ENCODE results near the gene SRRM5. TPM values are rescaled to one million over a fixed set of nuclear protein-coding genes. Genes with fewer than 3 reads are reported as not detected.

SRRM5 gene
- total and polyA plus RNA-seq, 4 donors = 0.22 to 0.49 (median 0.31) TPM; not detected in 1

DNA sequence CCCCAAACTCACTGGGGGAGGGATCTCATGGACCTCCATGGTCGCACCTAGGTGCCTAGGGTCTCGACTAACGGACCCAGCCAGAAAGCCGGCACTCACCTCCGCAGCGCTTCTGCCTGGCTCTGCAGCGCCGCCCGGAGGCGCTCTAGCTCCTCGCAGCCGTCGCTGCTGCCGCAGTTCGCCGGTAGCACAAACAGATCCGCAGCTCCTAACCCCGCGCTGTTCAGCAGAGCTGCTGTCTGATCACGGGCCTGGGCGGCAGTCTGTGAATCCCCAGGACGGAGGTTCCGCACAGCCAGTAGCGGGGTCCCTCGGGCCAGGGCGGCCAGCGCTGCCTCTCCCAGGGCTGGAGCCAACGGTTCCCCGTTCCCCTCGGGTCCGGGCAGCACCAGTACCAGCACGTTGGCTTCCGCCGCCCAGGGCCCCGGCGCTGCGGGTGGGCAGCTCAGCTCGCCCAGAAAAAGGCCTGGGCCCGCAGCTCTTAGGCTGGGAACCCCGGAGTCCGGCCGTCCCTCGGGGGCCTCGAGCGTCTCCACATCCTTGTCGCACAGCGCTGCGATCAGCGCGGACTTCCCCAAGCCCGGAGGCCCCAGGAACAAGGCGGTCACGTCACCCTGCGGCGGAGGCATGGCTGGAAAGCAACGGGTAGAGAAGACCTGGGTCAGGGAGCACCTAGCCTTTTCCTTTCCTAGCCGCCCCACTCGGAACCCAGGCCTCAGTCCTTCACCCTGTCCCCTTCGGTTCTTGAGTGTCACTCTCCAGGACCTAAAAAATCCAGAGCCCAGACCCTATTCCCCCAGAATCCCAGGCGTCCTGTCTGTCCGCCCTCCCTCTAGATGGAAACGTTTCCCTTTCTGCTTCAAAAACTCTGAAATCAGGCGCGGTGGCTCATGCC, 16.9 kb upstream of the SRRM5 start:
- 1 to 2% methylated on average over 61 to 64 of the region's 64 CpGs for WGBS, 2 donors
- H3K9me3 ChIP-seq (ENCODE audit: control insufficient read depth in 4 of 4, insufficient read depth in 3 of 4, low read length in 3 of 4) = no peaks in the 10 kb centered on the region
- peak overlapping the region; percentile 70 to 86 for H3K27ac ChIP-seq (ENCODE audit: low read depth in 1 of 2, low read length in 1 of 2)
- H3K9ac ChIP-seq (ENCODE audit: insufficient read depth in 1 of 2, low read length in 2 of 2) = peak overlapping the region; percentile 81 to 94
- H3K4me3 ChIP-seq = peak overlapping the region; percentile 53
- TF ChIP-seq, protein P1, sequence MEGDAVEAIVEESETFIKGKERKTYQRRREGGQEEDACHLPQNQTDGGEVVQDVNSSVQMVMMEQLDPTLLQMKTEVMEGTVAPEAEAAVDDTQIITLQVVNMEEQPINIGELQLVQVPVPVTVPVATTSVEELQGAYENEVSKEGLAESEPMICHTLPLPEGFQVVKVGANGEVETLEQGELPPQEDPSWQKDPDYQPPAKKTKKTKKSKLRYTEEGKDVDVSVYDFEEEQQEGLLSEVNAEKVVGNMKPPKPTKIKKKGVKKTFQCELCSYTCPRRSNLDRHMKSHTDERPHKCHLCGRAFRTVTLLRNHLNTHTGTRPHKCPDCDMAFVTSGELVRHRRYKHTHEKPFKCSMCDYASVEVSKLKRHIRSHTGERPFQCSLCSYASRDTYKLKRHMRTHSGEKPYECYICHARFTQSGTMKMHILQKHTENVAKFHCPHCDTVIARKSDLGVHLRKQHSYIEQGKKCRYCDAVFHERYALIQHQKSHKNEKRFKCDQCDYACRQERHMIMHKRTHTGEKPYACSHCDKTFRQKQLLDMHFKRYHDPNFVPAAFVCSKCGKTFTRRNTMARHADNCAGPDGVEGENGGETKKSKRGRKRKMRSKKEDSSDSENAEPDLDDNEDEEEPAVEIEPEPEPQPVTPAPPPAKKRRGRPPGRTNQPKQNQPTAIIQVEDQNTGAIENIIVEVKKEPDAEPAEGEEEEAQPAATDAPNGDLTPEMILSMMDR (IDR thresholded peaks at IDR 0.05; ENCODE audit: control extremely low read depth, extremely low read depth) = peak; percentile 48
- ATAC-seq (ENCODE audit: insufficient read depth, low FRiP score) = no peak
- H3K4me1 ChIP-seq (ENCODE audit: control insufficient read depth in 5 of 5, insufficient read depth in 5 of 5, low read length in 5 of 5) = peaks cover 0 to 29% (median 8%) of the 10 kb centered on the region in 5 donors
- H3K27me3 ChIP-seq (ENCODE audit: control insufficient read depth in 3 of 3, insufficient read depth in 3 of 3, low read length in 2 of 3) = no peaks in the 10 kb centered on the region
- peaks cover 0 to 36% (median 10%) of the 10 kb centered on the region in 4 donors for H3K36me3 ChIP-seq (ENCODE audit: control insufficient read depth in 4 of 4, insufficient read depth in 4 of 4, low read length in 4 of 4)
- peak; percentile 72 to 77 (median 74) for DNase-seq

DNA sequence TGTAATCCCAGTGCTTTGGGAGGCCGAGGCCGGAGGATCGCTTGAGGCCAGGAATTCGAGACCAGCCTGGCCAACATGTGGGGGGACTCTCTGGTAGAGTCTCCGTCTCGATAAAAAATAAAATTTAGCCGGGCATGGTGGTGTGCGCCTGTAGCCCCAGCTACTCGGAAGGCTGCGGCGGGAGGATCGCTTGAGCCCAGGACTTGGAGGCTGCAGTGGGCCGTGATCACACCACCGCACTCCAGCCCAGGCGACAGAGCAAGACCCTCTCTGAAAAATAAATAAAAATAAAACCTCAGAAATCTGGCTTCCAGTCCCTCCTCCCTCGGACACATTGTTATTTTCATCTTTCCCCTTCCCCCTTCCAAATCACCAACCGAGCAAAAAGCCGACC, 16.3 kb upstream of the SRRM5 start:
- Histone ChIP-seq H3K9me3 (ENCODE audit: control insufficient read depth in 4 of 4, insufficient read depth in 3 of 4, low read length in 3 of 4) (no peaks in the 10 kb centered on the region), H3K27ac (ENCODE audit: low read depth in 1 of 2, low read length in 1 of 2) (peak overlapping the region; percentile 70 to 86), H3K27me3 (ENCODE audit: control insufficient read depth in 3 of 3, insufficient read depth in 3 of 3, low read length in 2 of 3) (no peaks in the 10 kb centered on the region), H3K9ac (ENCODE audit: insufficient read depth in 1 of 2, low read length in 2 of 2) (peak overlapping the region; percentile 81 to 94), H3K36me3 (ENCODE audit: control insufficient read depth in 4 of 4, insufficient read depth in 4 of 4, low read length in 4 of 4) (peaks cover 0 to 37% (median 10%) of the 10 kb centered on the region in 4 donors), H3K4me1 (ENCODE audit: control insufficient read depth in 5 of 5, insufficient read depth in 5 of 5, low read length in 5 of 5) (peaks cover 0 to 29% (median 8%) of the 10 kb centered on the region in 5 donors), H3K4me3 (peak overlapping the region; percentile 53)
- no peak for DNase-seq
- TF ChIP-seq, protein P1 (IDR thresholded peaks at IDR 0.05; ENCODE audit: control extremely low read depth, extremely low read depth) = no peak
- peak; percentile 2 for ATAC-seq (ENCODE audit: insufficient read depth, low FRiP score)
- 2% methylated on average over 18 of the region's 18 CpGs for WGBS, 2 donors

DNA sequence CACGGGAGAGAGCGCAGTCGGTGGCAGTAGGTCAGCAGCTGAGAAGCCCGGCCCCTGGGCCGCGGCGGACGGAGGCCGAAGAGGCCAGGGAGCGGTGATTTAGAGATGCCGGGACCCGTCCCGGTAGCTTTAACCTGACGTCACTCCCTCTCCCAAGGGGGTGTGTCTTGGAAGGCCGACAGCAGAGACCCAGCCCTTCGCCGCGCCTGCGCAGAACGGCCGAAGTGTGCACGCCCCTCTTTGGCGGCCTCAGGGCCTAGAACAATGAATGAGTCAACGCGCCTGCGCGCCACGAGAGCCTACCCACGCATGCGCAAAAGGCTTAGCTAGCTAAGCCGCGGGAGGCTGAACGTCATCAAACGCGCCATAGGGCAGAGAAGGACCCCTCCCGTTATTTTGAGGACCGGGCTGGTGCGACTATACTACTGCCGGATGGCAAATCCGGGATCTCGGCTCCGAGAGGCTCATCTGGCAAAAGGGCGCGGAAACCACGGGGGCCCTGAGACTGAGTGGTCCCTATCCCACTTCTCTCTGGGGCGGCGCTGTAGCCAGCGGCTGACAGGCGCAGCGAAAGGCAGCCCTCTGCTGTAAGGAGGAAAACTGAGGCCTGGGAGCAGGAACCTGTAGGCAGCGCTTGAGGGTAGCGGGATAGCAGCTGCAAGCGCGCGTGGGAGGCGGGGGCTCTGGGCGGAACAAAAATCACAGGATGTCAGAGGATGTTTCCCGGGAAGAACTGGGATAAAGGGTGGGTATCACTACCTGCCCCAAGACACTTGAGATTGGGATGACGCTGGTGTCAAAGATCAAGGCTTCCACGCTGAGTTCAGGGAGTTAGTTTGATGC, 15.7 kb upstream of the SRRM5 start, which contains the start of the genes IRGQ and ZNF576:
Gene IRGQ (minus strand): TSS at position 136 of the 843 bp plus-strand sequence. CDS start 796 bp downstream, outside the sequence.
Gene ZNF576 (plus strand): TSS at position 597 of the 843 bp plus-strand sequence. CDS start 514 bp downstream, outside the sequence.
- 0% methylated on average over 60 of the region's 60 CpGs for WGBS, 2 donors
- Histone ChIP-seq H3K9me3 (ENCODE audit: control insufficient read depth in 4 of 4, insufficient read depth in 3 of 4, low read length in 3 of 4) (no peaks in the 10 kb centered on the region), H3K9ac (ENCODE audit: insufficient read depth in 1 of 2, low read length in 2 of 2) (peak within 1 kb of the TSS; percentile 95 to 97), H3K27ac (ENCODE audit: low read depth in 1 of 2, low read length in 1 of 2) (peak within 1 kb of the TSS; percentile 94 to 97), H3K36me3 (ENCODE audit: control insufficient read depth in 4 of 4, insufficient read depth in 4 of 4, low read length in 4 of 4) (peaks cover 0 to 37% (median 13%) of the 10 kb centered on the region in 4 donors), H3K27me3 (ENCODE audit: control insufficient read depth in 3 of 3, insufficient read depth in 3 of 3, low read length in 2 of 3) (no peaks in the 10 kb centered on the region), H3K4me1 (ENCODE audit: control insufficient read depth in 5 of 5, insufficient read depth in 5 of 5, low read length in 5 of 5) (peaks cover 0 to 29% (median 8%) of the 10 kb centered on the region in 5 donors), H3K4me3 (peak within 1 kb of the TSS; percentile 58)
- DNase-seq = peak; percentile 100
- peak; percentile 87 for ATAC-seq (ENCODE audit: insufficient read depth, low FRiP score)
- TF ChIP-seq, protein P1 (IDR thresholded peaks at IDR 0.05; ENCODE audit: control extremely low read depth, extremely low read depth) = no peak

All from lung (tissue), 12 donors.